Measurements from ENCODE around the gene GATA2. TPM values are rescaled to one million over a fixed set of nuclear protein-coding genes. Genes with fewer than 3 reads are reported as not detected.

Gene GATA2
- polyA plus RNA-seq, 3 donors: 0.07 to 0.36 TPM; not detected in 1

DNA sequence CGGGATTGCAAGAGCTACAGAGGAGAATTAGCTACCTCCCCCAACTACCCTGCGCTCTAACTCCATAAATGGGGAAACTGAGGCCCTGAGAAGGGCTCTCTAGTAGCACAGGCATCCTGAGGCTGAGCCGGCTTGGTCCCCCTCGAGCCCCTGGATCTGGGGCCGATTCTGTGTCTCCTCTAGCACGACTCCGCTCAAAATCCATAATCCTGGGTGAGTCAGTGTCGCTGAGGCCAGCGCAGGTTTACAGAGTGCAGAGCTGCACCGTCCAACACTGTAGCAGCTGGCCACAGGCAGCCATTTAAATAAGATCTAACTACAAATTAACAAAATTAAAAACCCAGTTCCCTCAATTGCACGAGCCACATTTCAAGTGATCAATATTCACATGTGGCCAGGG is 10.8 kb downstream of the GATA2 start:
- Mint-ChIP-seq H3K4me1 (peaks cover 27% of the 10 kb centered on the region), H3K4me3 (peak overlapping the region in 1 of 2 donors; percentile 60), H3K9me3 (peaks cover 0 to 22% (median 6%) of the 10 kb centered on the region in 7 donors), H3K27ac (no peak overlapping the region), H3K36me3 (peaks cover 4 to 9% of the 10 kb centered on the region in 2 donors), H3K27me3 (ENCODE audit: low read depth in 3 of 3) (peaks cover 65 to 76% (median 66%) of the 10 kb centered on the region in 3 donors)
- H2AFZ ChIP-seq (ENCODE audit: insufficient read depth, low read depth, low read length, poor library complexity, severe bottlenecking): no peak overlapping the region
- H4K20me1 ChIP-seq (ENCODE audit: insufficient read depth, low read length): no peaks in the 10 kb centered on the region
- H3K79me2 ChIP-seq (ENCODE audit: insufficient read depth, low read length): no peaks in the 10 kb centered on the region
- no peak overlapping the region for H3K4me3 ChIP-seq (replicated peaks in 1 of 3; ENCODE audit: low read depth in 2 of 3, low read length in 3 of 3)
- no peak overlapping the region for H3K27ac ChIP-seq (ENCODE audit: low read depth in 1 of 2, low read length in 2 of 2)
- DNase-seq: no peak
- no peak overlapping the region for H3K9ac ChIP-seq (ENCODE audit: insufficient read depth, low read length, poor library complexity, severe bottlenecking)
- 74% methylated on average over 11 of the region's 11 CpGs for WGBS (ENCODE audit: insufficient coverage)
- intact Hi-C loops (cut with micrococcal nuclease): loop anchor here in 1 of 2 donors (5.0 to 10.0 kb wide), 2 partner anchors 125 to 407 kb away; no protein-coding TSS in a partner anchor
- no peak overlapping the region for H3K4me2 ChIP-seq (replicated peaks; ENCODE audit: extremely low read depth, low read length, poor library complexity, severe bottlenecking)
- no peaks in the 10 kb centered on the region for H3K36me3 ChIP-seq (replicated peaks in 1 of 2; ENCODE audit: control insufficient read depth in 1 of 2, insufficient read depth in 2 of 2, low read length in 2 of 2)
- peaks cover 49 to 61% of the 10 kb centered on the region in 2 donors for H3K27me3 ChIP-seq (ENCODE audit: control insufficient read depth in 2 of 2, insufficient read depth in 2 of 2, low read length in 2 of 2)
- TF ChIP-seq, protein P1, sequence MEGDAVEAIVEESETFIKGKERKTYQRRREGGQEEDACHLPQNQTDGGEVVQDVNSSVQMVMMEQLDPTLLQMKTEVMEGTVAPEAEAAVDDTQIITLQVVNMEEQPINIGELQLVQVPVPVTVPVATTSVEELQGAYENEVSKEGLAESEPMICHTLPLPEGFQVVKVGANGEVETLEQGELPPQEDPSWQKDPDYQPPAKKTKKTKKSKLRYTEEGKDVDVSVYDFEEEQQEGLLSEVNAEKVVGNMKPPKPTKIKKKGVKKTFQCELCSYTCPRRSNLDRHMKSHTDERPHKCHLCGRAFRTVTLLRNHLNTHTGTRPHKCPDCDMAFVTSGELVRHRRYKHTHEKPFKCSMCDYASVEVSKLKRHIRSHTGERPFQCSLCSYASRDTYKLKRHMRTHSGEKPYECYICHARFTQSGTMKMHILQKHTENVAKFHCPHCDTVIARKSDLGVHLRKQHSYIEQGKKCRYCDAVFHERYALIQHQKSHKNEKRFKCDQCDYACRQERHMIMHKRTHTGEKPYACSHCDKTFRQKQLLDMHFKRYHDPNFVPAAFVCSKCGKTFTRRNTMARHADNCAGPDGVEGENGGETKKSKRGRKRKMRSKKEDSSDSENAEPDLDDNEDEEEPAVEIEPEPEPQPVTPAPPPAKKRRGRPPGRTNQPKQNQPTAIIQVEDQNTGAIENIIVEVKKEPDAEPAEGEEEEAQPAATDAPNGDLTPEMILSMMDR (IDR thresholded peaks at IDR 0.05): no peak
- peaks cover 0 to 33% of the 10 kb centered on the region in 2 donors for H3K9me3 ChIP-seq (replicated peaks in 1 of 2; ENCODE audit: control insufficient read depth in 1 of 2, insufficient read depth in 1 of 2, low read length in 2 of 2)
- H3K4me1 ChIP-seq (ENCODE audit: control insufficient read depth in 1 of 2, insufficient read depth in 2 of 2, low read length in 2 of 2): peaks cover 15 to 19% of the 10 kb centered on the region in 2 donors

DNA sequence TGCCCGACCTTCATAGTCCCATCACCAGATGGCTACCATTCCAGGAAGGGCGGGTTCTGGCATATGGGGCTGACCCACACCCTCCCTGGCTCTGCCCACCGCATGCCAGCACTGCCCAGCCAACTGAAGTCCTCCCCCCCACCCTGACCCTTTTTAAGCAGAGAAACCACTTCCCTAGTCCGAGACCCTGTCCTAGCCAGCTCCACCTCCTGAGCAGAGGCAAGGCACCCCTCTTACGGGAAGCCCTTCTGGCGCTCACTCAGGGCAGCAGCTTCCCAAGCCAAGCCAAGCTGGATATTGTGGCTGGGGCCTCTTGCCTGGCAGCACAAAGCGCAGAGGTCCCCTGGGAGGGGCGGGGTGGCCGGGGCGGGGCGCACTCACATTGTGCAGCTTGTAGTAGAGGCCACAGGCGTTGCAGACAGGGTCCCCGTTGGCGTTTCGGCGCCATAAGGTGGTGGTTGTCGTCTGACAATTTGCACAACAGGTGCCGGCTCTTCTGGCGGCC is 11.5 kb downstream of the GATA2 start:
- H3K36me3 ChIP-seq (replicated peaks in 1 of 2; ENCODE audit: control insufficient read depth in 1 of 2, insufficient read depth in 2 of 2, low read length in 2 of 2): no peaks in the 10 kb centered on the region
- H4K20me1 ChIP-seq (ENCODE audit: insufficient read depth, low read length): no peaks in the 10 kb centered on the region
- no peak for DNase-seq
- WGBS (ENCODE audit: insufficient coverage): 69% methylated on average over 15 of the region's 19 CpGs
- Mint-ChIP-seq H3K27ac (no peak overlapping the region), H3K4me1 (peaks cover 21% of the 10 kb centered on the region), H3K9me3 (peaks cover 0 to 21% (median 4%) of the 10 kb centered on the region in 7 donors), H3K27me3 (ENCODE audit: low read depth in 3 of 3) (peaks cover 61 to 69% (median 62%) of the 10 kb centered on the region in 3 donors), H3K36me3 (peaks cover 2 to 9% of the 10 kb centered on the region in 2 donors), H3K4me3 (peak overlapping the region in 1 of 2 donors; percentile 26)
- intact Hi-C loops (cut with micrococcal nuclease): loop anchor here in 1 of 2 donors (5.0 to 10.0 kb wide), 2 partner anchors 126 to 407 kb away; no protein-coding TSS in a partner anchor
- peaks cover 0 to 29% of the 10 kb centered on the region in 2 donors for H3K9me3 ChIP-seq (replicated peaks in 1 of 2; ENCODE audit: control insufficient read depth in 1 of 2, insufficient read depth in 1 of 2, low read length in 2 of 2)
- no peak overlapping the region for H2AFZ ChIP-seq (ENCODE audit: insufficient read depth, low read depth, low read length, poor library complexity, severe bottlenecking)
- no peak overlapping the region for H3K4me3 ChIP-seq (replicated peaks in 1 of 3; ENCODE audit: low read depth in 2 of 3, low read length in 3 of 3)
- H3K27ac ChIP-seq (ENCODE audit: low read depth in 1 of 2, low read length in 2 of 2): no peak overlapping the region
- H3K79me2 ChIP-seq (ENCODE audit: insufficient read depth, low read length): no peaks in the 10 kb centered on the region
- peaks cover 46 to 54% of the 10 kb centered on the region in 2 donors for H3K27me3 ChIP-seq (ENCODE audit: control insufficient read depth in 2 of 2, insufficient read depth in 2 of 2, low read length in 2 of 2)
- H3K4me1 ChIP-seq (ENCODE audit: control insufficient read depth in 1 of 2, insufficient read depth in 2 of 2, low read length in 2 of 2): peaks cover 10 to 12% of the 10 kb centered on the region in 2 donors
- TF ChIP-seq, protein P1 (IDR thresholded peaks at IDR 0.05): no peak
- H3K4me2 ChIP-seq (replicated peaks; ENCODE audit: extremely low read depth, low read length, poor library complexity, severe bottlenecking): no peak overlapping the region
- H3K9ac ChIP-seq (ENCODE audit: insufficient read depth, low read length, poor library complexity, severe bottlenecking): no peak overlapping the region

Measured in CD14-positive monocyte (primary cell).